GM21619 (cell line): Measurements from ENCODE around the gene DDX24.
A peak's percentile ranks its signal among the peaks of the same experiment; 100 is the strongest.

Source experiments
- ATAC-seq: cut with Tn5 transposase; IDR thresholded peaks from one replicate; pipeline ENCODE4 v1.9.1; 2021; ENCODE audit not compliant: unreplicated experiment

DDX24 gene

DNA sequence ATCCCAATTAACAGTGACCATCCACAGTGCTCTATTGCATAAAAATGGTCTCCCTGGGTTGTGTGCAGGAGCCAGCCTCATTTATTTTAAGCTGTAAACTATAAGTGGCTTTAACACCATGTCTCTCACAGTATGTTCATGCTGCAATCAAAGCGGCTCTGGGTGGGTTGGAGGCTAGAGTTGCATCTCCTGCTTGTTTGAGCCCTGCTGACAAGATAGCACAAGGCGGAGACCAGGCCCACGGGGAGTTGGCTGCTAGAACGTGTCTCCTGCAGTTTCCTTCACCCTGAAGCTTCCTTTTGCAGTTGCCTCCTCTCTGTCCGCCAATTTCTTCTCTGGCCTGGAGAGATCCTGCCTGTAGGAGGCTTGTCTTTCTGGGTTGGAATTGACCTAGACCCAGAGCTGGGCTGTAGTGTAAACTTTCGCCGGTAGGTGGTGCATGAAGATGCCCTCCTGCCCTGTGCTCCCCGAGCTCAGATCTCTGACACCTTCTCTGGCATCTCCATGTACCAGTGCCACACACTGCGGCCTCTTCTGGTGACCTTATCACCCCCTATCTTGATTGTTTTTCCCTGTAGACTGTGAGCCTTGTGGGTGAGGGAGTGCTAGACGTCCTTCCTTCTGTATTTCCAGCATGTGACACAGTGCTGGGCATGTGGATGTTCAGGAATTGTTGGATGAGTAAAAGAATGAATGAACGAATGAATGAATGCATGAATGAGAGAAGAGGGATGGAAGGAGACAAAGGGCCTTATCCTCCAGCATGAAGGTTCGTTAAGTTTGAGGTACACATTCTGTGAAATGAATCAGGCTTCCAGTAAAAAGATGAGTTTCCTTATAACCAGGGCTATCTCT, 44.5 kb downstream of the DDX24 start:
- ATAC-seq: peak; percentile 97

DNA sequence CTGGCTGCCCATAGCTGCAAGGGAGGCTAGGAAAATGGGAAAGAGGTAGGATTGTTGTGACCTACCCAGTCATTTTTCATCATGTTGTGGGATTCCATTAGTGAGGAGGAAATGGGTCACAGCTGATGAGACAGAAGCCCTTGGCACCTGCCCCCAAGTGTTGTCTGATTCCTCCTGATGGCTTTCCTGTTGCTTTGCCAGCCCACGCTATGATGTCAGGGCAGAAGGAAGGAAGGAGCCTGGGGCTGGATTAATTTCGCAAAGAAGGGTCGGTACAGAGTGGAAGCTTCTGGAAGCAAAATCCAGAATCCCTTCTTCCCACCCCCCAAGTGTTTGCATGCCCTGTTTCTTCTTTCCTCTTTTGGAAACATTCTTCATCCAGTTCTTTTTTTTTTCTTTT, 46.1 kb downstream of the DDX24 start:
- ATAC-seq: no peak

DNA sequence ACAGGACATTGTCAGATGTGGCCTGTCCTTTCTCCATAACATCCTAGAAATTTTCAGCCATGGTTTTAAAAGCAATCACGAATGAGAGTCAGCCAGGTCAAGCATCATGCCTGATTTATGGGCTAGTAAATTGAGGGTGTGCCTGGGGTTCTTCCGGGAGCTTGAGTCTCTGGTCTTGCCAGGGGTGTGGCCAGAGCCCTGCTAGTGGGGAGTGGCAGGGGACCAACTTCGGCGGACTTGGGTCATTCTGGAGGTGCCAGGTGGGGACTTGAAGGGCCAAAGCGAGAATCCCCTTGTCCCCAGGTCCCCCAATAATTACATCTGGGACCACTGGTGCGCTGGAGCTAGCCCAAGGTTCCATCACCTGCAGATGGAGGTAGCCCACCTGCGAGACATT, 49.1 kb downstream of the DDX24 start:
- no peak for ATAC-seq

DNA sequence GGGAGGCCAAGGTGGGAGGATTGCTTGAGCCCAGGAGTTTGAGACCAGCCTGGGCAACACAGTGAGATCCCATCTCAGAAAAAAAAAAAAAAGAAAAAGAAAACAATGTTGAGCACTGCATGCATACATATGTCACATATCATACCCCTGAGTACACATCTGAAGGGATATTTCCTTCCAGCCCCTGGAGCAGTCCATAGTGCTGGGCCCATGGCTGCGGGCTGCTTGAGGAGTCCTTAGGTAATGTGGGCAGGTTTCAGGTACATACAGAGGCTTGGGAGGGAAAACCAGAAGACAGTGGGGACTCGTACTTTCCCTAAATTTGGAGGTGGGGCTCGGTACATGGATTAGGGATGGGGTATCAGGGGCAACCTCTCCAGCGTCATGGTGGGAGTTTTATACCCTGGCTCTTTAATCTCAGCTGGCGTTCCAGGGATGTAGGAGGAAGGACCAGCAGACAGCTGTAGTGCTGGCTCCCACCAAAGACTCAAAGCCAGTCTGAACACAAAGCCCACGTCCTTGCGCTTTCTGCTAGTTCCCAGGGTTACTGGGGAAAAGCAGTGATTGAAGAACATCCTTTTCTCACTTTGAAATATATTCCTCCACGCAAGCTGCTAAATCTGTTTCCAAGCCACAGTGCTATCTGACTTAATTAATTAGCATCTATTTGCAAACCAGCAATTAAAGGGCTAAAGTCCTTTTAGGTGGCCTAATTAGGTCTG, 49.7 kb downstream of the DDX24 start:
- ATAC-seq: no peak

DNA sequence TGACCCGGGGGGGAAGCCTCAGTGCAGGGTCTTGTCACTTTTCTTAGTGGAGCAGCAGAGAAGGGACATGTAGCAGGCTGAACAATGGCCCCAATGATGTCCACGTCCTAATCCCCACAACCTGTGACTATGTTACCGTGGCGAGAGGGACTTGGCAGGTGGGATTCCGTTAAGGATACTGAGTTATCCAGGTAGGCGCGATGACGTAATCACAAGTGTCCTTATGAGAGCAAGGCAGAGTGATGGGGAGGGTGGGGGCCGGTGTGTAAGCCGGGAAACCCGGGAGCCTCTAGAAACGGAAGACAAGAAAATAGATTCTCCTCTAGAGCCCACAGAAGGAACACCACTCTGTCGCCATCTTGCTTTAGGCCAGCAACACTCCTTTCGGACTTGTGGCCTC, 50.4 kb downstream of the DDX24 start:
- ATAC-seq: no peak

DNA sequence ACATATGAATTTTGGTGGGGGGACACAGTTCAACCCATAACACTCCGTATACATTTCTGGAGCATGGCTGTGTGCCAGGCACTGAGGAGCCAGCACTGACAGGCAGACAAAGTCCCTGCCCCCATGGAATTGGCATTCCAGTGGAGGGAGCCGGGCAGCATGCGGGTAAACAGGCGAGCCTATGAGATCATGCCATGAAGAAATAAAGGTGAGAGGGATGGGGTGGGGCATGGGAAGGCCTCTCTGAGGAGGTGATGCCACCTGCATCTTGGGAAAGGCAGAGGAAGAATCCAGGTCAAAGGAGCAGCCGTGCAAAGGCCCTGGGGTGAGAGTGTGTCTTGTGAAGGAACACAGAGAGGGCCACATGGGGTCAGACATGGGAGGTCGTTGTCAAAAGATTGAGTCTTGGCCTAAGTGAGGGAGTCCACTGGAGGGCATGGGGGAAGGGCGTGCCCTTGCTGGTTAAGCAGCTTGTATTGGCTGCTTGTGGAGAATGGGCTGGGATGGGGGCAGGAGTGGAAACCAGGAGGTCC, 51.3 kb downstream of the DDX24 start:
- no peak for ATAC-seq

DNA sequence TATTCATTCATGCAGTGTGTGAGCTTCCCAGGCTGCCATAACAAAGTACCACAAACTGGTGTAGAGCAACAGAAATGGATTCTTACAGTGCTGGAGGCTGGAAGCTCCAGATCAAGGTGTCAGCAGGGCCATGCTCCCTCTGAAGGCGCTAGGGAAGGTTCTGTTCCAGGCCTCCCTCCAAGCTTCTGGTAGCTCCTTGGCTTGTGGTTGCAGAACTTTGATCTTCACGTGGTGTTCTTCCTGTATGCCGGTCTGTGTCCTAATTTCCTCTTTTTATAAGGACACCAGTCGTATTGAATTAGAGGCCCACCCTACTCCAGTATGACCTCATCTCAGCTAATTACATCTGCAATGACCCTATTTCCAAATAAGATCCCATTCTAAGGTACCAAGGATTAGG, 51.7 kb downstream of the DDX24 start:
- ATAC-seq: no peak

DNA sequence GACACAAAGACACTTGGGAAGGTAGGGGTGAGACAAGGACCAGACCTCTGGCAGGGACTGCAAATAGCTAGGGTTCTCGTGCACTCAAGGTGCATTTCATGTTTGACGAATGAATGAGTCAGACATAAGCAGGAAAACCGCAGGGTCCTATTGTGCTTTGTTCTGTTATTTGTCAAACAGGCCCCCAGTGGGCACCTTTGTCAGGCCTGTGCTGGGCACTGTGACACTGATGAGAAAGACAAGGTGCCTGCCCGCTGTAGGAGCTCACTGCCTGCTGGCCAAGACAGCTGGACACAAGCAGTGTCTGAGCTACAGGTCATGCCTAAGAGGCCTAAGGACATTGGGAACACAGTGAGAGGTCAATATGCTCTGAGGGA, 52.6 kb downstream of the DDX24 start:
- no peak for ATAC-seq

DNA sequence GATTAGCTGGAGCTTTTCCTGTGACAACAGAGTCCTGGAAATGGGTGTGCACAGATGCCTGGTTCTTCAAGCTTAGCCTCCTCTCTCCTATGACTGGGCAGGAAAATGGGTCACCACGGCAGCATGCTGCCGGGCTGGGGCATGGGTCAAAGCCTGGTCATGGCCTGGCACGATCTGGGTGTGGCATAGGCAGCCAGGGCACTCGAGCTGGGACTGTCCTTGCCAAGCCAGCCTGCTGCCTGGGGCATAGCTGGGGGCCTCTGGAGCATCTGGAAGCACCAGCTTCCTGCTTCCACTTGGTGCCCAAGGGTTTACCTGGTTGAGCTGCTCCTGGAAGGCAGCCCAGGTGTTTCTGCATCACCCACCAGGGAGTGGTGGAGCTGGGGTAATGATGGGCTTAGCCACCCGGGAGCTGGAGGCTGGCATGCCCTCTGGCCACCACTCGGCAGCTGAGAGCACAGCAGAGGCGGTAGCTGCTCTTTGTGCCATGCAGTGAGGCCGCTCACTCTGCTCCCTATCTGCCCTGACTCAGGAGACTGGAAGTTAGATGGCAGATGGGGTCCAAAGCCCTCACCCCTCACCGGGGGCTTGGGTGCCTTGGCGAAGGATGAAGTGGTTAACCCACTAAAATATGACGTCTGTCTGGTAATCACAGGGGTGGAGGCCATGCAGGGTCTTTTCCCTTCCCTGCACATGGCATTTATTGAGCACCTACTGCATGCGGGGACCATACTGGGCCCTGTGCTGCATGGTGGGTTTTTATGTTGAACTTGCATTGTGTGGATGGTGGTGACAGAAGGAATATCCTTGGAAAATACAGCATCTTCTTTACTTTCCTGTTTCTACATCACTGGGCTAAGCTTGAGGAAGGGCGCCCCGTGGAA, 53.2 kb downstream of the DDX24 start:
- ATAC-seq: no peak

DNA sequence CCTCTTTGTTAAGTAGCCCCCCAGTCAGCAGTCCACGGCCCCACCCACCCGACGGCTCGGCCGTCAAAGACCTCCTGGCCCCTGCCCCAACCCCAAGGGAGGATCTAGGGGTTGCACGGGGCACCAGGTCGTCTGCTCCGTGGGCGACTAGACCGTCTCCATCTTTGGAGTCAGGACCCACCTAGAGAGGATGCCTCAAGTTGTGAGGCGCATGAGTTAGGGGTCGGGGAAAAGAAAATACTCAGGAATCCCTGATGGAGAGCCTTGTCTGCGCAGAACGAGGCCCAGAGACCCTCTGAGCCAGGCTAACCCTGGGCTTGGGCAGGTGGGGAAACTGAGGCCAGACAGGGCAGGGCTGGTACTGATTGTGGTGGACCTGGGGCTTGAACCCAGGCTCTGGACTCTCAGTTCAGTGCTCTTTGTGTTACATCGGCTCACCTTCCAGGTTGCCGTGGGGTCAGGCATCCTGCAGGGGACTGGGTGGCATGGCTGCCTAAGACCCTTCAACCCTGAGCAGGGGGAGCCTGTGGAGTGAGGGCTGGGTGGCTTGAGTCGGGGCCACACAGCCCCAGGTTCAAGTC, 54.0 kb downstream of the DDX24 start:
- no peak for ATAC-seq

DNA sequence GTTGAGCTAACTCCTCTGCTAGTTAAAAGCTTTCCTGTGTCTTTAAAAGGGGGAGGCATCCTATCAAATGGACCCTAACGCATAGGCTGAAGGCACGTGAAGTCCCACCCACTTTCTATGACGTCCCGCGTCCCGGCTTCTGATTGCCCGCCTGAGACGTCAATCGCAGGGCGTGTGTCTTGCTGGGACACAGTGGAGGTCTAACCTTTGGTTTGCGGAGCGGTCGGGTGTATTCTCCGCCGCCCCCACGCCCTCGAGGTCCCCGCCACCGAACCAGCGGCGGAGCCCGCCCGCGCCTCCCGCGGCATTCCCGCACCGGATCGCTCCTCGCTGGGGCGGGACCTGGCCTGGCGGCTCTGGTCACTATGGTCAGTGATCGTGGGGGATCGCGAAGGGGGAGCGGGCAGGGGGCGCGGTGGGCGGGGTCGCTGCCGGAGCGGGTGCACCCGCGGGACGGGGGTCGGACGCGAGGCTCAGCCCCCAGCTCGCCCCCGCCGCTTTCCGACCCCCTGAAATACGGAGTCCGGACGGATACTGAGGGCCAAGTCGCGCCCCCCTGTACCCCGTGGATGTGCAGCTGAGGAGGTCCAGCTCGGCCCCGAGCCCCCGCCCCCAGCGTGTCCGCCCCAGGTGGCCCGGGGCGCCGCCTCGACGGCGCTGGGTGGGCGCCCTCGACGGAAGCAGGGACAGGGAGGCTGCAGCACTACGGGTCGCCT, 54.7 kb downstream of the DDX24 start, which contains the start of gene OTUB2:
Gene OTUB2 (plus strand): TSS at position 168 of the 716 bp plus-strand sequence. CDS start 198 bp downstream, at position 366.
- peak; percentile 100 for ATAC-seq

DNA sequence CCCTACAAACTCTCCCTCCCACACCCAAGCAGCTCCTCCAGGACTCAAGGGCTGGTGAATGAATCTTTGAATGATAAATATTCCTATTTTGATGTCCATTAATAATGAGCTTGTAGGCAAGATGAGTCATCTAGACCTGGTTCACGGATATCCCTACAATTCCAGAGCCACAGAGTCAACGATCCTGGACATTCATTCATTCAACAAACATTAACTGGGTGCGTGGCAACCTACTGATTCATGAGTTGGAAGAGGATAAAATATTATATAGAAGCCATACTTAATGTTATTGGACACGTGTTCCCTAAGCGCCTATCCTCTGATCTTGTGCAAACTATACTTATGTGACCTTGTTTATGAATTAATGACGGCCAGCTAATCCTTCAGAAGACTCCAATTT, 55.3 kb downstream of the DDX24 start:
- no peak for ATAC-seq

DNA sequence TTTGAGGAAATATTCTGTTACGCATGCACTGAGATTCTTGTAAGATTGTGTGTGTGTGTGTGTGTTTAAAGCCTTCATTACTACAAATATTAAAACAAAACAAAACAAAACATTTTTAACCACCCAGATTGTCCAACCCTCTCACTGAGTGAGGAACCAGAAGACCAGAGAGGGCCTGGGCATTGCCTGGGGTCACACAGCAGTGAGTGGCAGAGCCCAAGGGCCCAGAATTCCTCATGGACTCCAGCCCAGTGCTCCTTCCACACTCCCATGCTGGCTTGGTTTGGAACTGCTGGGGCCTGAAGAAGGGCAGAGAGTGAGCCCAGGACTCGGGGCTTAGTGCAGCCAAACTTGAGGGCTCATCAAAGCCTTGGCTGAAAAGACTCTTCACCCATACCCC, 56.5 kb downstream of the DDX24 start:
- ATAC-seq: no peak

DNA sequence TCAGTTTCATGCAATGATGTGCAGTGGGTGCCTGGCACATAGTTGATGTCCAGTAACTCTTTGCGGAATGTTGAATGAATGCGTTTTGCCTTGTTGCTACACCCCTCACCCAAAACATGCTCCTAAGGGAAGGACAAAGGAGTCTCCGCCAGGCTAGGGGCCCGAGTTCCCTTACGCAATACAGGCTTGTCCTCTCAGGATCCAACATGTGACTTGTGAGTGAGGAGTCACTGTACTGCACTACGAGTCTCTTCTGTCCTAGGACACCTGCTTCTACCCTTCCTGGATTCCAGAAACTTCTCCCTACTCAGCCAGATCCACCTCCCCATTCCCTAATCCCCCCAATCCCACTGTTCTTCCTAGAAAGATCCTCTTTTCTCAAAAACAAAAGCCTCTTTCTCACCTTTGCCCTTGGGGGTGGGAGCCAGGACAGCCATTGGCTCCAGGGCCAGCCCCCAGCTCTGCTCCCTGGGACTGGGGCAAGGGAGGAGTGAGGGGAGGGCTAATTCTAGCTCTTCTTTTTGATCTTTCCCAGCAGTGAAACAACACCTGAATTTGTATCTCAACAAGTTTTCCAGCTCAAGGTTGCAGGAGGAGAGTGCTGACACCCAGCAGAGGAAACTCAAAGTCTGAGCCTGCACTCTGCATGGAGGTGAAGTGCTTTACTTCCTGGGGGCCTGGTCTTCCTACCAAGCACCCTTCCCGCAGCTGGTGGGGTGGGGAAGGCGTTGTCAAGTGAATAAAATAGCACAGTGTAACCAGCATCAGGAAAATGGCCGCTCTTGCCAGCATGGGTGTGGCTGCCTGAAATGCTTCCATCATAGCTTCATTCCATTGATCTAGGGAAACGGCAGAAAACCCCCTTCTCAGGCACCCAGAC, 58.2 kb downstream of the DDX24 start:
- ATAC-seq: no peak

DNA sequence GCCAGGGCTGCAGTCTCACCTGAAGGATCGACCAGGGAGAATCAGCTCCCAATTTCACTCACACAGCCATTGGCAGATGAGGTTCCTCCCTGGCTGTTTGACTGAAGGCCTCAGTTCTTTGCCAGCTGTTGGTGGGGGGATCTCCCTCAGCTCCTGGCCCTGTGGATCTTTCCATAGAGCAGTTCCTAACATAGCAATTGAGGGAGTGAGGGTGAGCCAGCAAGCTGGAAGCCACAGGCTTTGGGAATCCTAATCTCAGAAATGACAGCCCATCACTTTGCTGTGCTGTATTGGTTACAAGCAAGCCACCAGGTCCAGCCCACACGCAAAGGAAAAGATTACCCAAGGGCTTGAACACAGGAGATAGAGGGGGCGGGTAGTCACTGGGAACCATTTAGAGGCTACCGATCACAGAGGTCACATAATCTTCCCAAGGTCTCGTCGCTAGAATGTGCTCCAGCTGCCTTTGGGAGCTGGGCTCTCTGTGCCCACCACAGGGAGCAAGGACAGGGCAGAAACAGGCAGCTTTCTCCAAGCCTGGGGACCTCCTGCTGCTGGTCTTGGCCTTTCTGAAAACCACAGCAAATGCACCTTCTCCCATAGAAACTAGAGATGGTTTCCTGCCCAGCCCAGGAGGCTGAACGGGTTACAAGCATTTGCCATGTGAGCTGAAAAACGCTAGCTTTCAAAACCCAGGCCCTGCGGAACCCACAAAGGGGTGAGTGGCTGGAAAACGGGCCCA, 59.4 kb downstream of the DDX24 start:
- ATAC-seq: no peak

DNA sequence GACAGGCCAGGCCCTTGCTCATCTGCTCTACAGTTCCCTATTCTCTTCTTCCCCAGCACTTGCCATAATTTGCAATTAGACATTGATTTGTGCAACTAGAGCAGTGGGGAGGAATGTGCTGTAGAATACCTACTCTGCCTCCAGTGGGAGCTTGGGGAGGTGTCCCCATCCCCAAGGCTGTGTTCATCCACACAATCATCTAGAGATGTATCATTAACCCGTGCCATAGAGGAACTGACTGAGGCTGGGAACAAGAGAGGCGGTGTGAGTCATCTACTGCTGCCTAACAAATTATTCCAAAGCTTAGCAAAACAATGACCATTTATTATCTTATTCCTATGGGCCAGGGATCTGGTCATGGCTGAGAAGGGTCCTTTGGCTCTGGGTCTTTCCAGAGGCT, 60.0 kb downstream of the DDX24 start:
- no peak for ATAC-seq

DNA sequence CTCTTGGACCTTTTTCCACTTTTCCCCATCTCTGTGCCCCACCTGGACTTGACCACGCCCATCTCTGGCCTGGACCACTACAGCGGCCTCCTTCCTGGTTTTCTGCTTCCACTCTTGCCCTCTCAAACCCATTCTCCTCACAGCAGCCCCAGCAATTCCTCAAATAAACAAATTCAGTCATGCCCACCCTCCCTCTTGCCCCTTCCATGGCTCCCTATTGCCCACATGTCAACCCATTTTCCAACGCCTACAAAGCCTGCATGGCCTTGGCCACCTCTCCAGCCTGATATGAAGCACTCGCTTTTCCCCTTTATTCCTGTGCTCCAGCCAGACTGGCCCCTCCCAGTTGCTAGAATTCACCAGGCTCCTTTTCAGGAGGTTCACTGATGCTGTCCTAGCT, 60.7 kb downstream of the DDX24 start:
- no peak for ATAC-seq

DNA sequence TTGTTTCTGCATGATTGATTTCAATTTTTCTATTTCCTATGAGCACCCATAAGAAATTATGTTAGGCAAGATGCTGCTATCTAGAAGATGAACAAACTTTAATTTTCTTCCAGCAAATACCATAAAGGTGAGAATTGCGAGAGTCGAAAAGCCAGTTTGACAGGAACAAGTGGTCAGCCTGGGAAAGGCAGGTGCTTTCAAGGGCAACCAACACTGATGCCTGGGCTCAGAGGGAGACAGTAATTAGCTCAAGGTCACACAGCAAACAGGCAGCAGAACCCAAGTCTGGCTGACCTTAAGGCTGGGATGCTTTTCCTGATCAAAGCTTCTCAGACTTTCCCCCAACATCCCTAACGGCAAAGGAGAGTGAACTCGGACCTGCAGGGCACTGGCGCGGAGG, 61.7 kb downstream of the DDX24 start:
- no peak for ATAC-seq

DNA sequence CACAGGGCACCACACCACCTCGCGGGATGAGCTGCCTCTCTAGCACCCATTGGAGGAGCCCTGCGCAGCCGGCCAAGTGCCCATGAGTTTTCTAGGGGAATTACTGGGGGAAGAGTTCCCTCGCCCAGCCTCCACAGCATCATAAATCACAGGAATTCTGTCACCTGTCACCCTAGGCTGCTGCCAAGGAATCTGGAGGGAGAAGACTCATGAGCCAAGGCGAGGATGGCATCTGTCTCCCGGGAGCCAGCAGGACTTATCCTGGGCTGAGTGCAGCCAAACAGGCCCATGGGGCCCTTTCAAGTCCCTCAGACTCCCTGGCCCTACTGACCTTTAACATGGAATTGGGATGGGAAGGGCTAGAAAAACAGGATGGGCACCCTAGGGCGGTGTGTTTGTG, 62.7 kb downstream of the DDX24 start:
- ATAC-seq: no peak
